Measurements from ENCODE around the gene MTSS2. TPM values are rescaled to one million over a fixed set of nuclear protein-coding genes. Genes with fewer than 3 reads are reported as not detected.

The MTSS2 gene
- total RNA-seq, 3 donors from 2014 or later (not counting 1 experiment from before 2014, with no cell fraction given), result 3.8 to 8.8 (median 4.4) TPM

DNA sequence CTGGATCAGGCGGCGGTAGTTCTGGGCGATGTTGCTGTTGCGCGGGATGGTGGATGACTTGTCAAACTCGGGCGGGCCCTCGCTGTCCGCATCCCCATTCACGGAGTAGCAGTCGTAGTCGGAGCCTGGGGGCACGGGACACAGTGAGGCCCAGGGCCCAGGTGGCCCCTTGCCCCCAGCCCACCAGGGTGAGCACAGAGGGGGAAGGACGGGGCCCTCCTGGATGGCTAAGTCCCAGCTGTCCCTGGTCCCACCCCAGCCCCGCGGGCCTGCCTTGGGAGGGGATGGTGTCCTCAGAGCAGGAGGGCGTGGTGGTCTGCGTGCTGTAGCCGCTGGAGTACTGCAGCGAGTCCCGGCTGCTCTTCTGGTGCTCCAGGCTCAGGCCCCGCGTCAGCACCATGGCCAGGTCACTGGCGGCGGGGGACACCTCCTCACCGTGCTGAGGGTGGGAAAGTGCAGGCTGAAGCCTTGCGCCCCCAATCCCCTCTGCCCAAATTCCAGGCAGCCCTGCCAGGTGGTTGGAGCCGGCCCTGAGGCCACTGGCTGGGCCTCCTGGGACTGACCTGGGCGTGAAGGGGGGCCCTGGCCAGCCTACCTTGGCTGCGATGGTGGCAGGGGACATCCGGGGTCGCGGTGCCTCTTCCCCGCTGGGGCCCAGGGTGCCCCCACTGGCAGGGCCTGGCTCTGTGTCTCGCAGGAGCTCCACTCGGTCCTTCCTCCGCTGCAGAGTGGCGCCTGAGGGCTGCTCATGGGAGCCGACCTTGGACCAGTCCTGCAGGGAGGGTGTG is 21.3 kb downstream of the MTSS2 start:
- H3K27me3 ChIP-seq (ENCODE audit: control insufficient read depth, insufficient read depth, low read length), result no peaks in the 10 kb centered on the region
- Mint-ChIP-seq H3K4me1 (no peaks in the 10 kb centered on the region), H3K9me3 (no peaks in the 10 kb centered on the region), H3K4me3 (no peak overlapping the region), H3K36me3 (no peaks in the 10 kb centered on the region), H3K27me3 (ENCODE audit: low read depth in 2 of 2) (no peaks in the 10 kb centered on the region), H3K27ac (no peak overlapping the region)
- no peaks in the 10 kb centered on the region for H3K4me1 ChIP-seq (ENCODE audit: control insufficient read depth, insufficient read depth, low read length)
- H3K9me3 ChIP-seq (ENCODE audit: control insufficient read depth, insufficient read depth, low read length), result no peaks in the 10 kb centered on the region
- 96% methylated on average over 39 of the region's 39 CpGs for WGBS (ENCODE audit: insufficient coverage)
- no peak overlapping the region for H3K4me3 ChIP-seq (ENCODE audit: low read length)
- intact Hi-C loops (cut with micrococcal nuclease), result no loop called here
- no peak for ATAC-seq
- H3K36me3 ChIP-seq (ENCODE audit: control insufficient read depth, insufficient read depth, low read length), result no peaks in the 10 kb centered on the region
- no peak for TF ChIP-seq CTCF (IDR thresholded peaks at IDR 0.05)
- DNase-seq, result no peak
- no peak overlapping the region for H3K27ac ChIP-seq (ENCODE audit: low read length)

DNA sequence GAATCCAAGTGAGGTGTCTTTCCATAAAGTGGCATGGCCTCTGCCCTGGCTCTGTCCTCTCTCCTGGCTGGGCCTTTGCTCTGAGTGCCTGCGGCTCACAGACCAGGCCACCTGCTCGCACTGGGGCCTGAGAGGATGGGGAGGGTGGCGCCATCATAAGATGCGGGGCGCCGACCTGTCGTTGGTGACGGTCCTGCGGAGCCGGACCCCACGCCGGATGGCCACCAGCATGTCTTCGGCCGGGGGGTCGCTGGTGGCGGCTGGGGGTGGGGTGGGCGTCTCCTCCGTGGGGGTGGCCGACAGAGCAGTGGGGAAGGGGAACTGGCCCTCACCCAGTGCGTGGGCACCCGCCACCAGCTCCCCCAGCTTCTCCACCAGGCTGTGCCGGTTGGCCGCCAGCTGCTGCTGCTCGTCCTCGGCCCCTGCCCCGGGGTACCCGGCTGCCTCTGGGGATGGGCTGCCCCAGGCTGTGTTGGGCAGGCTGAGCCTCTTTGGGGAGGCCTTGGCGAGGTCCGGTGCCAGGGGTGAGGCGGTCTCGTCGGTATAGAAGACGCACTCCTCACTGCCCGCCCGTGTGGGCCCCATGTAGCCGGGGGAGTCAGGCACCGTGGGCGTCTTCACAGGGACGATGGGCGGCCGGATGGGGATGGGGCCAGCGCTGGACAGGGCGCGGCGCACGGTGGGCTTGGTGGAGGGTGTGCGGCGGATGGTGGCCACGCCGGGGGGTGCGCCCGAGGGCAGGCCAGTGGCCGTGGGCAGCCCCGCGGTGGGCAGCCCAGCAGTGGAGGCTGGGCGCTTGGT is 22.1 kb downstream of the MTSS2 start:
- Mint-ChIP-seq H3K9me3 (no peaks in the 10 kb centered on the region), H3K36me3 (no peaks in the 10 kb centered on the region), H3K4me1 (no peaks in the 10 kb centered on the region), H3K27me3 (ENCODE audit: low read depth in 2 of 2) (no peaks in the 10 kb centered on the region), H3K27ac (no peak overlapping the region), H3K4me3 (no peak overlapping the region)
- 96% methylated on average over 56 of the region's 56 CpGs for WGBS (ENCODE audit: insufficient coverage)
- Histone ChIP-seq H3K27me3 (ENCODE audit: control insufficient read depth, insufficient read depth, low read length) (no peaks in the 10 kb centered on the region), H3K27ac (ENCODE audit: low read length) (no peak overlapping the region), H3K4me1 (ENCODE audit: control insufficient read depth, insufficient read depth, low read length) (no peaks in the 10 kb centered on the region), H3K4me3 (ENCODE audit: low read length) (no peak overlapping the region), H3K36me3 (ENCODE audit: control insufficient read depth, insufficient read depth, low read length) (no peaks in the 10 kb centered on the region), H3K9me3 (ENCODE audit: control insufficient read depth, insufficient read depth, low read length) (no peaks in the 10 kb centered on the region)
- TF ChIP-seq CTCF (IDR thresholded peaks at IDR 0.05), result no peak
- DNase-seq, result no peak
- intact Hi-C loops (cut with micrococcal nuclease), result no loop called here
- ATAC-seq, result no peak

DNA sequence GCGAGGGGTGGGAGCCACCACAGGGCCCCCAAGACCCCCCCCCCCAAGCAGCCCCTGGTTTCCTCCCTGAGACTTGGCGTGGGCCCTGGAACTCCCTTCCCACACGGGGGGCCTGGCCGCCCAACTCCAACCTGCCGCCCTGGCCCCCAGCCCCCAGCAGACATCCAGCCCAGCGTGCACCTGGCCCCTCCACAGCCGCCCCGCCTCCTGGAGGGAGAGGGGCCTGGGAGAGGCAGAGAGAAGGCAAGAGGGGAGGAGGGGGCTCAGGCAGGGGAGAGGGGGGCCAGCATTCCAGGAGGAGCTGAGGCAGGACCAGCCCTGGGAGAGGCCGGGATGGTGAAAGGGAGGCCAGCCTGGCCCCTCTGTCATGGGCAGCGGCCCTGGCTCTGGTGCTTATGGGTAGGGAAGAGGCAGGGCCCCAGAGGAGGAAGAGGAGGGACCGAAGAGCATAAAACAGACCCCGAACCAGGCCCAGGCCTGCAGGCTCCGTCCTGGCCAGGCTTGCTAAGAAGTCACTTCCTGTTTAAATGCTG is 22.8 kb downstream of the MTSS2 start:
- Histone ChIP-seq H3K9me3 (ENCODE audit: control insufficient read depth, insufficient read depth, low read length) (no peaks in the 10 kb centered on the region), H3K4me1 (ENCODE audit: control insufficient read depth, insufficient read depth, low read length) (no peaks in the 10 kb centered on the region), H3K36me3 (ENCODE audit: control insufficient read depth, insufficient read depth, low read length) (no peaks in the 10 kb centered on the region), H3K27ac (ENCODE audit: low read length) (no peak overlapping the region), H3K27me3 (ENCODE audit: control insufficient read depth, insufficient read depth, low read length) (no peaks in the 10 kb centered on the region), H3K4me3 (ENCODE audit: low read length) (no peak overlapping the region)
- ATAC-seq (no peak), DNase-seq (no peak)
- 92% methylated on average over 11 of the region's 13 CpGs for WGBS (ENCODE audit: insufficient coverage)
- Mint-ChIP-seq H3K9me3 (no peaks in the 10 kb centered on the region), H3K4me1 (no peaks in the 10 kb centered on the region), H3K36me3 (no peaks in the 10 kb centered on the region), H3K4me3 (no peak overlapping the region), H3K27me3 (ENCODE audit: low read depth in 2 of 2) (no peaks in the 10 kb centered on the region), H3K27ac (no peak overlapping the region)
- TF ChIP-seq CTCF (IDR thresholded peaks at IDR 0.05), result no peak
- intact Hi-C loops (cut with micrococcal nuclease), result no loop called here
